ENCODE measurements around the gene AFAP1. TPM values are rescaled to one million over a fixed set of nuclear protein-coding genes. Genes with fewer than 3 reads are reported as not detected.

Gene AFAP1
- total RNA-seq, 1 experiment from 2014 or later, result 22.5 TPM

DNA sequence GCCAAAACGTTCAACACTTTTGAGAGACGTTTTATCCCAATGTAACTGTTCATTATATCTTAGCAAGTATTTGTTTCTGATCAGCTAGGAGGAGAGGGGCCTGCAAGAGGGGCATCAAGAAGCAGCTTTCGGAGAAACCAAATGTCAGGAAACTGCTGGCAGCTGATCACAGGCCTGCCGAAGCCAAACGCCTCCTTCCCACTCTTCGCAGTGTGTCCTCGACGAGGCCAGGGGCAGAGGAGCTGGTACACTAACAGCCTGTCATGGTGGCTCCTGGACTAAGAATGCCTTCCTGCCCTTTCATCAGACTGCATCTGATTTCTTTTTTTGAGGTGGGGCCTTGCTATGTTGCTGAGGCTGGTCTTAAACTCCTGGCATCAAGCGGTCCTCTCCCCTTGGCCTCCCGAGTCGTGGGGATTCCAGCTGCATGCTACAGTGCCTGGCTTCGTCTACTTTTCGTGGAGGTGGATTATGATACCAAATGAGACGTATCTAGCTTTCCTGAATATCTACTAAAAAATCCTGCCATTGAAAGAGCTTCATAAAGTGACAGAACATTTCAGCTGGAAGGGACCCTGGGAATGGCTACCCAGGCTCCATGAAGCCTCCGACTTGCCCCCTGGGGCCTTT lies 134.8 kb downstream of the AFAP1 start:
- intact Hi-C loops (cut with micrococcal nuclease), result loop anchor here (1.0 to 10.0 kb wide), 3 partner anchors 124 to 380 kb away; no protein-coding TSS in a partner anchor
- Mint-ChIP-seq H3K4me3 (ENCODE audit: unreplicated experiment) (no peak overlapping the region), H3K9me3 (ENCODE audit: unreplicated experiment) (no peaks in the 10 kb centered on the region), H3K27ac (ENCODE audit: low read depth, unreplicated experiment) (no peak overlapping the region), H3K4me1 (ENCODE audit: insufficient read depth, unreplicated experiment) (peaks cover 17% of the 10 kb centered on the region), H3K36me3 (ENCODE audit: insufficient read depth, unreplicated experiment) (peaks cover 28% of the 10 kb centered on the region), H3K27me3 (ENCODE audit: insufficient read depth, unreplicated experiment) (no peaks in the 10 kb centered on the region)
- POLR2A ChIA-PET, result interaction anchor here (0.8 to 2.2 kb wide), 7 partner anchors 10 to 183 kb away, joined by 3 to 14 read pairs (median 8); no protein-coding TSS in a partner anchor
- CTCF ChIA-PET, result interaction anchor here (0.7 to 9.1 kb wide), 33 partner anchors 10 to 607 kb away, joined by 3 to 183 read pairs (median 4); partner anchors contain the start of gene AFAP1
- TF ChIP-seq, protein P1, sequence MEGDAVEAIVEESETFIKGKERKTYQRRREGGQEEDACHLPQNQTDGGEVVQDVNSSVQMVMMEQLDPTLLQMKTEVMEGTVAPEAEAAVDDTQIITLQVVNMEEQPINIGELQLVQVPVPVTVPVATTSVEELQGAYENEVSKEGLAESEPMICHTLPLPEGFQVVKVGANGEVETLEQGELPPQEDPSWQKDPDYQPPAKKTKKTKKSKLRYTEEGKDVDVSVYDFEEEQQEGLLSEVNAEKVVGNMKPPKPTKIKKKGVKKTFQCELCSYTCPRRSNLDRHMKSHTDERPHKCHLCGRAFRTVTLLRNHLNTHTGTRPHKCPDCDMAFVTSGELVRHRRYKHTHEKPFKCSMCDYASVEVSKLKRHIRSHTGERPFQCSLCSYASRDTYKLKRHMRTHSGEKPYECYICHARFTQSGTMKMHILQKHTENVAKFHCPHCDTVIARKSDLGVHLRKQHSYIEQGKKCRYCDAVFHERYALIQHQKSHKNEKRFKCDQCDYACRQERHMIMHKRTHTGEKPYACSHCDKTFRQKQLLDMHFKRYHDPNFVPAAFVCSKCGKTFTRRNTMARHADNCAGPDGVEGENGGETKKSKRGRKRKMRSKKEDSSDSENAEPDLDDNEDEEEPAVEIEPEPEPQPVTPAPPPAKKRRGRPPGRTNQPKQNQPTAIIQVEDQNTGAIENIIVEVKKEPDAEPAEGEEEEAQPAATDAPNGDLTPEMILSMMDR (IDR thresholded peaks at IDR 0.05; ENCODE audit: unreplicated experiment), result no peak
- no TSS peak for BruUV-seq (replicated peaks)
- DNase-seq (ENCODE audit: unreplicated experiment), result no peak

DNA sequence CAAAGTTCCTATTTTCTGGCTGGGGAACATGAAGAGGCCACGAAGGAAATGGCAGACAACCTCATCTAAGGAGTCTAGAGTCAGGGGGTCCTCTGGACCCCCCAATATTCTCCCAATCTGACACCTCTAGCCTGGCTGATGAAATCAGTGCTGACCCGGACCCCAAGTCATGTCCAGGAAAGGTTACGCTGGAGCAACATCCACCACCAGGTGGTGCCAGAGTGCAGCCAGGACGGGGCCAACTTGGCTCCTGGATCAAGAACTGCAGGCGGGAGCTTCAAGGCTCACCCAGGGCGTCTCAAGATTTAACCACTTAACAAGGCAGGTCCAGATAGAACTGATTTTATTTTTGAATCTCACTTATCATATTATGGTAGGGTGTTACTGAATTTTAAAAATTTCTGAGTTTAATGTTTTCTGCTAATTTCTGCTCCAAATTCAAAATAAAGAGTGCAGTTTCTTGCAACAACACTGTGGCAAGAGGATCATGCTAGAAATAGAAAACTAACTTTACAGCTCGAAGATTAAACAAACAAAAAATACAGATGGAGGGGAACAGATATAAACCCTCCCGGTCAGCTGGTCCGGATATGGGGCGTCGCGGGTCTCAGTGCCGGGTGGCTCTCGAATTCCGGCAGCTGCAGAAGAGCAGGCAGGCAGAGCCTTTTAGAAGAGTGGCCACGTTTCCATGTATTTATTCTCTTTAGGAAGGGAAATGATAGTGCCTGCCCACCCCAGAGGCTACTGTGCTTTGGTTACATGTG lies 135.5 kb downstream of the AFAP1 start:
- DNase-seq (ENCODE audit: unreplicated experiment), result peak; percentile 81
- H3K4me3 Mint-ChIP-seq (ENCODE audit: unreplicated experiment), result no peak overlapping the region
- CTCF ChIA-PET, result interaction anchor here (0.8 to 9.1 kb wide), 35 partner anchors 9 to 613 kb away, joined by 3 to 183 read pairs (median 4); no protein-coding TSS in a partner anchor
- intact Hi-C loops (cut with micrococcal nuclease), result loop anchor here (1.0 to 10.0 kb wide), 5 partner anchors 81 to 611 kb away; partner anchors contain the start of gene SORCS2
- TF ChIP-seq, protein P1 (IDR thresholded peaks at IDR 0.05; ENCODE audit: unreplicated experiment), result peak; percentile 88
- H3K27me3 Mint-ChIP-seq (ENCODE audit: insufficient read depth, unreplicated experiment), result no peaks in the 10 kb centered on the region
- POLR2A ChIA-PET, result interaction anchor here (1.6 to 2.2 kb wide), 4 partner anchors 11 to 183 kb away, joined by 5 to 14 read pairs (median 9); no protein-coding TSS in a partner anchor
- peak overlapping the region; percentile 61 for H3K27ac Mint-ChIP-seq (ENCODE audit: low read depth, unreplicated experiment)
- no TSS peak for BruUV-seq (replicated peaks)
- H3K9me3 Mint-ChIP-seq (ENCODE audit: unreplicated experiment), result no peaks in the 10 kb centered on the region
- H3K36me3 Mint-ChIP-seq (ENCODE audit: insufficient read depth, unreplicated experiment), result peaks cover 35% of the 10 kb centered on the region
- peaks cover 17% of the 10 kb centered on the region for H3K4me1 Mint-ChIP-seq (ENCODE audit: insufficient read depth, unreplicated experiment)

DNA sequence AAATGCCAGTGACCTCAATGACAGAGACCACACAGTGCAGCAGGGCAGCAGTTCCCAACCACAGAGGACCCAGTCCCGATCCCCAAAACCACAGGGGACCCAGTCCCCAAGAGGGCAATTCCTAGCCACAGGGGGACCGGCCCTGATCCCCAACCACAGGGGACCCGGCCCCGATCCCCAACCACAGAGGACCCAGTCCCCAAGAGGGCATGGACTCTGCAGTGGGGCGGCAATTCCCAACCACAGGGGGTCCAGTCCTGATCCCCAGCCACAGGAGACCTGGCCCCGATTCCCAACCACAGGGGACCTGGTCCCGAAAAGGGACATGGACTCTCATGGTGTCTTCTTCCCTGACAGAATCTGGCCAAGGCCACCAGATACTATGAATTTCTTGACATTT lies 136.3 kb downstream of the AFAP1 start:
- no TSS peak for BruUV-seq (replicated peaks)
- Mint-ChIP-seq H3K27me3 (ENCODE audit: insufficient read depth, unreplicated experiment) (no peaks in the 10 kb centered on the region), H3K4me3 (ENCODE audit: unreplicated experiment) (no peak overlapping the region), H3K36me3 (ENCODE audit: insufficient read depth, unreplicated experiment) (peaks cover 30% of the 10 kb centered on the region), H3K27ac (ENCODE audit: low read depth, unreplicated experiment) (peak overlapping the region; percentile 61), H3K4me1 (ENCODE audit: insufficient read depth, unreplicated experiment) (peaks cover 17% of the 10 kb centered on the region), H3K9me3 (ENCODE audit: unreplicated experiment) (no peaks in the 10 kb centered on the region)
- ChIA-PET CTCF (interaction anchor here (0.6 to 9.1 kb wide), 23 partner anchors 11 to 721 kb away, joined by 3 to 183 read pairs (median 6); no protein-coding TSS in a partner anchor), POLR2A (interaction anchor here (2.2 kb wide), 1 partner anchor 40 kb away, joined by 10 read pairs; no protein-coding TSS in a partner anchor)
- intact Hi-C loops (cut with micrococcal nuclease), result loop anchor here (2.0 to 10.0 kb wide), 3 partner anchors 81 to 611 kb away; partner anchors contain the start of gene SORCS2
- TF ChIP-seq, protein P1 (IDR thresholded peaks at IDR 0.05; ENCODE audit: unreplicated experiment), result no peak
- no peak for DNase-seq (ENCODE audit: unreplicated experiment)

Measured in MCF 10A (cell line).